ENCODE results near the gene AOPEP. TPM values are rescaled to one million over a fixed set of nuclear protein-coding genes. Genes with fewer than 3 reads are reported as not detected.
A peak's percentile ranks its signal among the peaks of the same experiment; 100 is the strongest.

Gene AOPEP
- total and polyA plus RNA-seq, 2 of the 13 experiments (the other 11 are each of a cell fraction or from before 2014, with no cell fraction given), result 22.2 to 41.6 TPM

GRCh38 chr9:94983552-94983951, 257.1 kb downstream of the AOPEP start:
- FAIRE-seq (peak; percentile 54), ATAC-seq (peak; percentile 81), DNase-seq (ENCODE audit: low spot score) (peak; percentile 82)
- BruUV-seq (replicated peaks), result no TSS peak
- H3K9ac ChIP-seq (ENCODE audit: insufficient read depth, low read depth, low read length), result no peak overlapping the region
- H3K79me2 ChIP-seq (ENCODE audit: insufficient read depth, low read length), result no peaks in the 10 kb centered on the region
- CTCF ChIA-PET (ENCODE audit: low intra/inter-chr PET ratio, low total read pairs), result no interaction called here
- no peaks in the 10 kb centered on the region for H4K20me1 ChIP-seq (ENCODE audit: insufficient read depth, low read length)
- WGBS (ENCODE audit: low lambda C conversion rate), result 24% methylated on average over 6 of the region's 6 CpGs
- intact Hi-C loops (cut with micrococcal nuclease; ENCODE audit: unreplicated experiment), result loop anchor here (1.0 kb wide), 1 partner anchor 8 kb away; no protein-coding TSS in a partner anchor
- peak overlapping the region; percentile 34 for H3K4me2 ChIP-seq (ENCODE audit: low read depth, low read length)
- peaks cover 52% of the 10 kb centered on the region for H3K4me1 ChIP-seq (ENCODE audit: insufficient read depth, low read length)
- no peaks in the 10 kb centered on the region for H3K9me3 ChIP-seq (ENCODE audit: low read length)
- peak overlapping the region; percentile 70 for H3K27ac ChIP-seq (ENCODE audit: extremely low read length, insufficient read depth, low read length)
- H2AFZ ChIP-seq (ENCODE audit: low read length), result no peak overlapping the region
- H3K4me3 ChIP-seq (replicated peaks in 1 of 3; ENCODE audit: insufficient read depth in 1 of 3, low read depth in 2 of 3, low read length in 3 of 3), result no peak overlapping the region
- H3K27me3 ChIP-seq (ENCODE audit: control insufficient read depth in 1 of 2, insufficient read depth in 2 of 2, low read length in 2 of 2), result no peaks in the 10 kb centered on the region
- POLR2A ChIA-PET, result interaction anchor here (0.7 to 1.3 kb wide), 5 partner anchors 9 to 32 kb away, joined by 3 to 5 read pairs (median 4); no protein-coding TSS in a partner anchor
- in situ Hi-C loops (cut with HindIII; ENCODE audit: extremely low pct_ligation_motif_present, low pct_unique_long_range_greater_than_20kb), result no loop called here
- no peaks in the 10 kb centered on the region for H3K36me3 ChIP-seq (replicated peaks in 1 of 2; ENCODE audit: control insufficient read depth in 1 of 2, insufficient read depth in 2 of 2, low read length in 2 of 2)
- TF ChIP-seq GABPA (IDR thresholded peaks at IDR 0.05; ENCODE audit: low read depth, low read length), result no peak
- peak; percentile 20; the same call in 1 of the 2 replicates for TF ChIP-seq GABPA (CRISPR knock-in tag; IDR thresholded peaks at IDR 0.05; ENCODE audit: low read depth)
- TF ChIP-seq SAP130 (CRISPR knock-in tag; IDR thresholded peaks at IDR 0.05; ENCODE audit: low read depth), result peak; percentile 42; the same call in 1 of the 2 replicates
- TF ChIP-seq FOXP1 (IDR thresholded peaks at IDR 0.05), result no peak
- TF ChIP-seq FOXP1 (CRISPR knock-in tag; IDR thresholded peaks at IDR 0.05), result peak; percentile 32; the same call in 1 of the 2 replicates
- no peak for TF ChIP-seq RFX3 (CRISPR knock-in tag; IDR thresholded peaks at IDR 0.05)
- TF ChIP-seq HIC2 (CRISPR knock-in tag; IDR thresholded peaks at IDR 0.05; ENCODE audit: low read depth), result peak; percentile 54; the same call in 1 of the 2 replicates
- TF ChIP-seq KDM4B (CRISPR knock-in tag; IDR thresholded peaks at IDR 0.05), result no peak
- TF ChIP-seq SOX5 (CRISPR knock-in tag; IDR thresholded peaks at IDR 0.05; ENCODE audit: borderline replicate concordance), result peak; percentile 51; the same call in 1 of the 2 replicates
- no peak for TF ChIP-seq SOX6 (IDR thresholded peaks at IDR 0.05)
- TF ChIP-seq SOX6 (CRISPR knock-in tag; IDR thresholded peaks at IDR 0.05), result peak; percentile 38; the same call in 1 of the 2 replicates
- 0 out of 2 replicates have a peak, but pooled peaks have one; percentile 45 for TF ChIP-seq ZNF605 (CRISPR knock-in tag; IDR thresholded peaks at IDR 0.05)
- TF ChIP-seq AGO2 (optimal IDR thresholded peaks at IDR 0.05; ENCODE audit: low read depth, low read length), result no peak
- no peak for TF ChIP-seq ZSCAN25 (CRISPR knock-in tag; IDR thresholded peaks at IDR 0.05)
- no peak for TF ChIP-seq MED13 (CRISPR knock-in tag; IDR thresholded peaks at IDR 0.05)
- 0 out of 2 replicates have a peak, but pooled peaks have one; percentile 20 for TF ChIP-seq HDAC1 (CRISPR knock-in tag; IDR thresholded peaks at IDR 0.05)
- TF ChIP-seq ASH2L (IDR thresholded peaks at IDR 0.05; ENCODE audit: insufficient read length, low read depth, low read length), result peak; percentile 31
- TF ChIP-seq SOX13 (IDR thresholded peaks at IDR 0.05), result no peak
- TF ChIP-seq SOX13 (CRISPR knock-in tag; conservative IDR thresholded peaks at IDR 0.05 in 1 of 2, IDR thresholded peaks at IDR 0.05 in 1 of 2), result peak in 1 of 2 experiments; percentile 28; a peak in 1 of 4 replicates
- TF ChIP-seq DZIP1 (CRISPR knock-in tag; IDR thresholded peaks at IDR 0.05), result no peak
- peak; percentile 54 for TF ChIP-seq RARA (CRISPR knock-in tag; IDR thresholded peaks at IDR 0.05)
- TF ChIP-seq TEAD3 (CRISPR knock-in tag; optimal IDR thresholded peaks at IDR 0.05; ENCODE audit: borderline replicate concordance), result peak; percentile 79
- no peak for TF ChIP-seq ZNF362 (CRISPR knock-in tag; IDR thresholded peaks at IDR 0.05; ENCODE audit: borderline replicate concordance)
